NOMO-1 (cell line): ENCODE results near the gene TBCE.

Experiments
- DNase-seq, 2 experiments: peaks; one replicate each; lab custom pipeline; 2025; ENCODE audit not compliant: unreplicated experiment in 2 of 2; lab: John Stamatoyannopoulos, UW

Gene TBCE

DNA sequence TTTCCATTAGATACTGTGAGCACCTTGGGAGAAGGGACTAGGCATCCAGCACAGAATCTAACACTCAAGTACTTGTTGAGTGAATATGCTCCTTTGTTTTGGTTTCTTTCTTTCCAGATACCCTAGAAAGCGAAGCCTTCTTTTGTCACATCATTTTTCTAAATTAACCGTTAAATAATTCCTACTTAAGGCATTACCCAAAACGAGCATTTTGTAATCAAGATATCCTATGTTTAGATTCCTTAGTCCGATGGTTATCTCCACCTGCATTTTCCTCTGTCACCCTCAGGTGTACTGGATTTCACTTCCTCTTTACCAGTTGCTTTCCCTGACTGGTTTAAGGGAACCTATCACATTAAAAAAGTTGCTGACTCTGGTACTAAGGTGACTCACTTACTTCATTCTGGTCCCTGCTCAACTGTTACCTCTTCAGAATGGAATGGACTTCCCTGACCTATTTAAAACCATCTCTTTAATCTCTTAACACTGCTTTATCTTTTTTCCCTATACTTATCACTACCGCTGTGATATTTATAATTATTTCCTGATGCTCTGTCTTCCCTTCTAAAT is 133.8 kb downstream of the TBCE start:
- DNase-seq = no peak
